CD4-positive, alpha-beta memory T cell (primary cell): ENCODE measurements around the gene MILR1. TPM values are rescaled to one million over a fixed set of nuclear protein-coding genes. Genes with fewer than 3 reads are reported as not detected.

Source experiments
- CTCF ChIA-PET: fragments of 350-600 bp; sonication (Branson Sonifier 250); formaldehyde crosslinking; loops from one replicate; lab custom pipeline; 2021; ENCODE audit warnings: inconsistent platforms; ENCODE audit not compliant: partially characterized antibody; lab: Charles Lee
- POLR2A ChIA-PET: fragments of 350-600 bp; sonication (Branson Sonifier 250); formaldehyde crosslinking; loops from one replicate; lab custom pipeline; 2021; ENCODE audit not compliant: partially characterized antibody; lab: Charles Lee
- DNase-seq, 5 donors: peaks; one replicate each; pipeline versions ENCODE4 v3.0.0 to v3.0.0-alpha.2; 2020 to 2022; ENCODE audit warnings: mixed read lengths in 1 of 5
- H3K27ac ChIP-seq: one replicate; pipeline ENCODE4 v1.7.0; 2013; ENCODE audit warnings: low read depth, low read length
- H3K27me3 ChIP-seq: 2 replicates; pipeline ENCODE4 v1.7.0; 2013; ENCODE audit warnings: mild to moderate bottlenecking, low read length, moderate library complexity; ENCODE audit not compliant: insufficient read depth
- H3K36me3 ChIP-seq: 2 replicates; pipeline ENCODE4 v1.7.0; 2013; ENCODE audit warnings: mild to moderate bottlenecking, low read length, moderate library complexity; ENCODE audit not compliant: insufficient read depth
- H3K4me1 ChIP-seq: 2 replicates; pipeline ENCODE4 v1.7.0; 2013; ENCODE audit warnings: mild to moderate bottlenecking, low read length, moderate library complexity; ENCODE audit not compliant: insufficient read depth
- H3K4me3 ChIP-seq, 2 donors: one replicate each; pipeline ENCODE4 v1.7.0; 2013; ENCODE audit warnings: low read length in 2 of 2, mild to moderate bottlenecking in 1 of 2
- H3K9me3 ChIP-seq, 2 donors: one replicate each; pipeline ENCODE4 v1.7.0; 2013; ENCODE audit warnings: low read length in 2 of 2, control low read depth in 1 of 2; ENCODE audit not compliant: control insufficient read depth in 1 of 2
- H3K27ac Mint-ChIP-seq, 7 donors: one replicate each; pipeline ENCODE4 v1.8.0; 2020 to 2021; ENCODE audit warnings: mixed read lengths in 7 of 7, mild to moderate bottlenecking in 6 of 7, inconsistent platforms in 3 of 7, moderate library complexity in 3 of 7
- H3K27me3 Mint-ChIP-seq, 2 donors: one replicate each; pipeline ENCODE4 v1.8.0; 2020 to 2021; ENCODE audit warnings: mixed read lengths in 2 of 2
- H3K36me3 Mint-ChIP-seq, 2 donors: one replicate each; pipeline ENCODE4 v1.8.0; 2020 to 2021; ENCODE audit warnings: mixed read lengths in 2 of 2, inconsistent platforms in 1 of 2, mild to moderate bottlenecking in 1 of 2
- H3K4me1 Mint-ChIP-seq, 4 donors: one replicate each; pipeline ENCODE4 v1.8.0; 2020 to 2021; ENCODE audit warnings: mixed read lengths in 4 of 4, mild to moderate bottlenecking in 1 of 4
- H3K4me3 Mint-ChIP-seq, 8 donors: one replicate each; pipeline ENCODE4 v1.8.0; 2020 to 2021; ENCODE audit warnings: mixed read lengths in 8 of 8, mild to moderate bottlenecking in 7 of 8, moderate library complexity in 6 of 8, inconsistent platforms in 3 of 8
- H3K9me3 Mint-ChIP-seq, 8 donors: one replicate each; pipeline ENCODE4 v1.8.0; 2020 to 2021; ENCODE audit warnings: mixed read lengths in 8 of 8, mild to moderate bottlenecking in 5 of 8, inconsistent platforms in 3 of 8, moderate library complexity in 1 of 8
- intact Hi-C: fragments of 100-400 bp; cut with micrococcal nuclease; formaldehyde crosslinking; loops from one replicate; pipeline ENCODE4 v1.15.1; 2023
- microRNA-seq: library from miRNA; unstranded; fragments of <30 nt; microRNA quantifications from one replicate; pipeline ENCODE4 v1.2.0, GENCODE V29; 2021; ENCODE audit warnings: borderline replicate concordance, borderline number of aligned reads, borderline microRNAs expressed, mixed read lengths
- polyA plus RNA-seq, 2 donors: library from polyadenylated mRNA; unstranded; fragments of 300-500 nt; fragmentation: Illumina TruSeq; gene quantifications; one replicate each; pipeline ENCODE4 v1.2.3, GENCODE V29; 2021
- total RNA-seq, 2 experiments: library from RNA; stranded (reverse); gene quantifications; one replicate each; pipeline ENCODE4 v1.2.3, GENCODE V29; 2021

Gene MILR1
- total and polyA plus RNA-seq, 4 experiments from 2014 or later, result 0.55 to 0.90 TPM; not detected in 2

GRCh38 chr17:64507413-64507782 lies 58.5 kb downstream of the MILR1 start:
- Histone ChIP-seq H3K4me1 (peaks cover 43% of the 10 kb centered on the region), H3K9me3 (no peaks in the 10 kb centered on the region), H3K27me3 (no peaks in the 10 kb centered on the region), H3K4me3 (peak overlapping the region; percentile 89 to 97), H3K36me3 (peaks cover 42% of the 10 kb centered on the region), H3K27ac (peak overlapping the region; percentile 98)
- CTCF ChIA-PET, result interaction anchor here (0.7 to 6.2 kb wide), 9 partner anchors 9 to 229 kb away, joined by 3 to 62 read pairs (median 4); partner anchors contain the start of gene POLG2
- H3K36me3 Mint-ChIP-seq, result peaks cover 51 to 75% of the 10 kb centered on the region in 2 donors
- H3K4me1 Mint-ChIP-seq, result peaks cover 37 to 72% (median 50%) of the 10 kb centered on the region in 4 donors
- H3K9me3 Mint-ChIP-seq, result peaks cover 0 to 26% (median 0%) of the 10 kb centered on the region in 8 donors
- peaks cover 0 to 4% of the 10 kb centered on the region in 2 donors for H3K27me3 Mint-ChIP-seq
- intact Hi-C loops, result loop anchor here (1.0 to 10.0 kb wide), 5 partner anchors 15 to 803 kb away; partner anchors contain the start of genes CCDC47, DDX42, LIMD2 and SMARCD2
- DNase-seq, result peak; percentile 69 to 78 (median 72)
- H3K4me3 Mint-ChIP-seq, result peak overlapping the region; percentile 95 to 100 (median 100)
- peak overlapping the region; percentile 98 to 100 (median 100) for H3K27ac Mint-ChIP-seq
- POLR2A ChIA-PET, result interaction anchor here (0.6 to 7.9 kb wide), 36 partner anchors 9 to 812 kb away, joined by 3 to 330 read pairs (median 7); partner anchors contain the start of genes CCDC47, DDX42, ERN1 and ICAM2

- intact Hi-C loops, result loop anchor here (5.0 to 10.0 kb wide), 3 partner anchors 664 to 804 kb away; partner anchors contain the start of genes CCDC47, DDX42, LIMD2 and SMARCD2
- Histone ChIP-seq H3K4me3 (no peak overlapping the region), H3K27me3 (no peaks in the 10 kb centered on the region), H3K4me1 (peaks cover 30% of the 10 kb centered on the region), H3K9me3 (no peaks in the 10 kb centered on the region), H3K36me3 (peaks cover 29% of the 10 kb centered on the region), H3K27ac (no peak overlapping the region)
- Mint-ChIP-seq H3K9me3 (peaks cover 0 to 21% (median 0%) of the 10 kb centered on the region in 8 donors), H3K27me3 (peaks cover 0 to 4% of the 10 kb centered on the region in 2 donors), H3K36me3 (peaks cover 47 to 74% of the 10 kb centered on the region in 2 donors), H3K4me3 (peak overlapping the region in 6 of 8 donors; percentile 36 to 69 (median 49)), H3K27ac (peak overlapping the region in 1 of 7 donors; percentile 32), H3K4me1 (peaks cover 35 to 61% (median 41%) of the 10 kb centered on the region in 4 donors)
- ChIA-PET POLR2A (interaction anchor here (1.5 to 2.2 kb wide), 2 partner anchors 12 to 362 kb away, joined by 3 to 9 read pairs; partner anchors contain the start of gene POLG2), CTCF (interaction anchor here (2.3 kb wide), 1 partner anchor 88 kb away, joined by 23 read pairs; no protein-coding TSS in a partner anchor)
- DNase-seq, result no peak
These were observed 59.8 kb downstream of the MILR1 start for GRCh38 chr17:64508683-64509082.

- Histone ChIP-seq H3K4me1 (peaks cover 26% of the 10 kb centered on the region), H3K36me3 (peaks cover 25% of the 10 kb centered on the region), H3K27me3 (no peaks in the 10 kb centered on the region), H3K4me3 (no peak overlapping the region), H3K27ac (no peak overlapping the region), H3K9me3 (no peaks in the 10 kb centered on the region)
- Mint-ChIP-seq H3K4me3 (peak overlapping the region in 2 of 8 donors; percentile 57 to 58), H3K27me3 (peaks cover 0 to 4% of the 10 kb centered on the region in 2 donors), H3K27ac (no peak overlapping the region), H3K36me3 (peaks cover 44 to 73% of the 10 kb centered on the region in 2 donors), H3K9me3 (peaks cover 0 to 21% (median 0%) of the 10 kb centered on the region in 8 donors), H3K4me1 (peaks cover 31 to 56% (median 36%) of the 10 kb centered on the region in 4 donors)
- intact Hi-C loops, result loop anchor here (5.0 to 10.0 kb wide), 3 partner anchors 664 to 804 kb away; partner anchors contain the start of genes CCDC47, DDX42, LIMD2 and SMARCD2
- no peak for DNase-seq
- ChIA-PET CTCF (interaction anchor here (1.3 to 2.3 kb wide), 2 partner anchors 14 to 89 kb away, joined by 3 to 23 read pairs; no protein-coding TSS in a partner anchor), POLR2A (interaction anchor here (1.0 to 2.2 kb wide), 3 partner anchors 12 to 363 kb away, joined by 3 to 9 read pairs (median 3); partner anchors contain the start of gene POLG2)
These were observed 60.3 kb downstream of the MILR1 start for GRCh38 chr17:64509179-64509578.

- Mint-ChIP-seq H3K9me3 (no peaks in the 10 kb centered on the region), H3K27ac (peak overlapping the region in 2 of 7 donors; percentile 2 to 79), H3K27me3 (no peaks in the 10 kb centered on the region), H3K4me3 (no peak overlapping the region), H3K36me3 (peaks cover 55 to 81% of the 10 kb centered on the region in 2 donors), H3K4me1 (peaks cover 15 to 25% (median 21%) of the 10 kb centered on the region in 4 donors)
- H3K4me1 ChIP-seq, result no peaks in the 10 kb centered on the region
- no peak overlapping the region for H3K27ac ChIP-seq
- H3K36me3 ChIP-seq, result peaks cover 55% of the 10 kb centered on the region
- H3K4me3 ChIP-seq, result no peak overlapping the region
- intact Hi-C loops, result no loop called here
- CTCF ChIA-PET, result interaction anchor here (0.8 to 1.7 kb wide), 7 partner anchors 8 to 96 kb away, joined by 3 to 7 read pairs (median 3); partner anchors contain the start of gene POLG2
- H3K27me3 ChIP-seq, result no peaks in the 10 kb centered on the region
- no peak for DNase-seq
- POLR2A ChIA-PET, result interaction anchor here (2.3 kb wide), 1 partner anchor 9 kb away, joined by 34 read pairs; the partner anchor contains the start of genes CEP95 and DDX5
- no peaks in the 10 kb centered on the region for H3K9me3 ChIP-seq
These were observed 66.5 kb downstream of the MILR1 start for GRCh38 chr17:64515419-64515818.

- Histone ChIP-seq H3K27ac (no peak overlapping the region), H3K4me1 (no peaks in the 10 kb centered on the region), H3K36me3 (peaks cover 55% of the 10 kb centered on the region), H3K9me3 (no peaks in the 10 kb centered on the region), H3K4me3 (no peak overlapping the region), H3K27me3 (no peaks in the 10 kb centered on the region)
- no peak overlapping the region for H3K27ac Mint-ChIP-seq
- ChIA-PET POLR2A (interaction anchor here (2.3 kb wide), 1 partner anchor 9 kb away, joined by 34 read pairs; the partner anchor contains the start of genes CEP95 and DDX5), CTCF (interaction anchor here (0.8 to 1.7 kb wide), 7 partner anchors 8 to 97 kb away, joined by 3 to 7 read pairs (median 3); partner anchors contain the start of gene POLG2)
- no peaks in the 10 kb centered on the region for H3K27me3 Mint-ChIP-seq
- DNase-seq, result no peak
- peaks cover 51 to 79% of the 10 kb centered on the region in 2 donors for H3K36me3 Mint-ChIP-seq
- H3K9me3 Mint-ChIP-seq, result no peaks in the 10 kb centered on the region
- intact Hi-C loops, result no loop called here
- no peak overlapping the region for H3K4me3 Mint-ChIP-seq
- H3K4me1 Mint-ChIP-seq, result peaks cover 13 to 25% (median 20%) of the 10 kb centered on the region in 4 donors
These were observed 66.9 kb downstream of the MILR1 start for GRCh38 chr17:64515829-64516228.

Small RNAs within 50 kb of the gene (microRNA-seq; reads per million reads assigned to microRNA genes)
- not detected for gene MIR1273E
- gene MIR3064, result 3.4 reads per million, percentile 14 among the genes with 10 or more reads in this experiment
- gene MIR5047, result not detected

Other genes with a start within 250 kb of the MILR1 start
- gene TEX2, start 185.9 kb upstream of the MILR1 start, total RNA-seq, result 10 to 100 TPM; 12.6 to 13.1 TPM
- gene TEX2, start 185.9 kb upstream of the MILR1 start, polyA plus RNA-seq, result 1 to 10 TPM; 7.9 to 8.7 TPM
- 1 to 10 TPM; 3.8 to 4.0 TPM for gene PECAM1, start 58.3 kb upstream of the MILR1 start, total RNA-seq
- 1 to 10 TPM; 2.8 to 5.9 TPM for gene PECAM1, start 58.3 kb upstream of the MILR1 start, polyA plus RNA-seq
- 10 to 100 TPM; 57.4 to 60.0 TPM for gene POLG2, start 47.9 kb downstream of the MILR1 start, total RNA-seq
- gene POLG2, start 47.9 kb downstream of the MILR1 start, polyA plus RNA-seq, result 1 to 10 TPM; 3.0 to 6.7 TPM
- 1,000 to 10,000 TPM; 1,369 to 1,418 TPM for gene DDX5, start 57.2 kb downstream of the MILR1 start, total RNA-seq
- 1,000 to 10,000 TPM; 1,080 to 1,577 TPM for gene DDX5, start 57.2 kb downstream of the MILR1 start, polyA plus RNA-seq
- 100 to 1,000 TPM; 105 to 108 TPM for gene CEP95, start 57.9 kb downstream of the MILR1 start, total RNA-seq
- 10 to 100 TPM in 1 of 2 donors, 1 to 10 TPM in 1; 6.4 to 18.5 TPM for gene CEP95, start 57.9 kb downstream of the MILR1 start, polyA plus RNA-seq
- 10 to 100 TPM; 32.8 to 35.0 TPM for gene SMURF2, start 213.2 kb downstream of the MILR1 start, total RNA-seq
- gene SMURF2, start 213.2 kb downstream of the MILR1 start, polyA plus RNA-seq, result 1 to 10 TPM; 4.9 to 7.8 TPM